GM23338 (cell line): ENCODE data around the gene PTPRN2. TPM values are rescaled to one million over a fixed set of nuclear protein-coding genes. Genes with fewer than 3 reads are reported as not detected.

ENCODE experiments used
- ATAC-seq: fragments of 200-7000 bp; cut with Tn5 transposase; 3 replicates; pipeline ENCODE4 v1.9.1; 2020
- DNase-seq: peaks from one replicate; pipeline ENCODE4 v3.0.0-alpha.2; 2015; ENCODE audit warnings: low spot score
- H2AFZ ChIP-seq: fragments of 200-600 bp; sonication (generic); 2 replicates; pipeline ENCODE4 v1.8.0; 2016; ENCODE audit warnings: antibody characterized with exemption, mild to moderate bottlenecking, moderate library complexity
- H3F3A ChIP-seq: fragments of 200-600 bp; sonication (generic); replicated peaks from 2 replicates; pipeline ENCODE4 v1.8.0; 2017; ENCODE audit warnings: antibody characterized with exemption, mixed run types, low read depth
- H3K27ac ChIP-seq: fragments of 200-600 bp; sonication (generic); 2 replicates; pipeline ENCODE4 v1.6.1; 2016; ENCODE audit warnings: low read depth
- H3K27me3 ChIP-seq: fragments of 200-600 bp; sonication (generic); 2 replicates; pipeline ENCODE4 v1.8.0; 2016; ENCODE audit warnings: mild to moderate bottlenecking, mixed run types, moderate library complexity; ENCODE audit not compliant: insufficient read depth
- H3K36me3 ChIP-seq: fragments of 200-600 bp; sonication (generic); 2 replicates; pipeline ENCODE4 v1.8.0; 2016; ENCODE audit warnings: mild to moderate bottlenecking; ENCODE audit not compliant: insufficient read depth
- H3K4me1 ChIP-seq: fragments of 200-600 bp; sonication (generic); 2 replicates; pipeline ENCODE4 v1.8.0; 2016; ENCODE audit warnings: mild to moderate bottlenecking, moderate library complexity; ENCODE audit not compliant: insufficient read depth
- H3K4me2 ChIP-seq: fragments of 200-600 bp; sonication (generic); 2 replicates; pipeline ENCODE4 v1.7.1; 2017; ENCODE audit warnings: mixed run types
- H3K4me3 ChIP-seq: fragments of 200-600 bp; sonication (generic); 2 replicates; pipeline ENCODE4 v1.6.1; 2016; ENCODE audit warnings: mixed run types
- H3K79me2 ChIP-seq: fragments of 200-600 bp; sonication (generic); replicated peaks from 2 replicates; pipeline ENCODE4 v1.8.0; 2017; ENCODE audit warnings: mild to moderate bottlenecking; ENCODE audit not compliant: insufficient read depth
- H3K9me2 ChIP-seq: fragments of 200-600 bp; sonication (generic); 2 replicates; pipeline ENCODE4 v1.8.0; 2017; ENCODE audit not compliant: insufficient read depth
- H4K20me1 ChIP-seq: fragments of 200-600 bp; sonication (generic); replicated peaks from 2 replicates; pipeline ENCODE4 v1.8.0; 2017; ENCODE audit warnings: mild to moderate bottlenecking; ENCODE audit not compliant: insufficient read depth
- H3K27ac Mint-ChIP-seq: 2 replicates; pipeline ENCODE4 v1.8.0; 2020; ENCODE audit warnings: inconsistent platforms, mild to moderate bottlenecking, moderate library complexity, mixed read lengths
- H3K27me3 Mint-ChIP-seq: 3 replicates; pipeline ENCODE4 v1.8.0; 2022; ENCODE audit warnings: low read depth, mild to moderate bottlenecking, moderate library complexity, mixed read lengths, inconsistent platforms; ENCODE audit not compliant: insufficient read depth, poor library complexity
- H3K36me3 Mint-ChIP-seq: 3 replicates; pipeline ENCODE4 v1.8.0; 2021; ENCODE audit warnings: low read depth, mild to moderate bottlenecking, inconsistent platforms, moderate library complexity, mixed read lengths
- H3K4me1 Mint-ChIP-seq: 3 replicates; pipeline ENCODE4 v1.8.0; 2020; ENCODE audit warnings: mild to moderate bottlenecking, inconsistent platforms, mixed read lengths
- H3K4me3 Mint-ChIP-seq: 3 replicates; pipeline ENCODE4 v1.8.0; 2021; ENCODE audit warnings: moderate library complexity, mild to moderate bottlenecking, inconsistent platforms, mixed read lengths
- H3K9me3 Mint-ChIP-seq: 3 replicates; pipeline ENCODE4 v1.8.0; 2020; ENCODE audit warnings: moderate library complexity, mild to moderate bottlenecking, inconsistent platforms, mixed read lengths
- CREB1 ChIP-seq: fragments of 250-450 bp; sonication (Bioruptor Pico); IDR thresholded peaks from 2 replicates; pipeline ENCODE4 v1.5.0; 2020; ENCODE audit warnings: low read depth, mild to moderate bottlenecking, moderate library complexity
- EZH2 ChIP-seq: fragments of 200-600 bp; sonication (generic); IDR thresholded peaks from one replicate; pipeline ENCODE4 v1.8.0; 2017; ENCODE audit warnings: antibody characterized with exemption, mild to moderate bottlenecking, low read depth; ENCODE audit not compliant: unreplicated experiment
- EZH2phosphoT487 ChIP-seq: fragments of 200-600 bp; sonication (generic); IDR thresholded peaks from one replicate; pipeline ENCODE4 v1.8.1; 2018; ENCODE audit warnings: antibody characterized with exemption; ENCODE audit not compliant: unreplicated experiment
- JUNB ChIP-seq: IDR thresholded peaks from one replicate; pipeline ENCODE4 v1.6.1; 2016; ENCODE audit warnings: antibody characterized with exemption; ENCODE audit not compliant: unreplicated experiment
- NANOG ChIP-seq: IDR thresholded peaks from 2 replicates; pipeline ENCODE4 v1.6.1; 2016; ENCODE audit warnings: antibody characterized with exemption, borderline replicate concordance
- POLR2AphosphoS5 ChIP-seq: IDR thresholded peaks from 2 replicates; pipeline ENCODE4 v1.6.1; 2016; ENCODE audit warnings: antibody characterized with exemption, low read depth
- STAT1 ChIP-seq: IDR thresholded peaks from one replicate; pipeline ENCODE4 v1.6.1; 2016; ENCODE audit warnings: antibody characterized with exemption; ENCODE audit not compliant: unreplicated experiment
- ZNF114 ChIP-seq: fragments of 250-450 bp; sonication (Bioruptor Pico); IDR thresholded peaks from 2 replicates; pipeline ENCODE4 v1.5.0; 2020; ENCODE audit warnings: mild to moderate bottlenecking, moderate library complexity
- ZNF331 ChIP-seq: fragments of 250-450 bp; sonication (Bioruptor Pico); IDR thresholded peaks from 2 replicates; pipeline ENCODE4 v1.5.0; 2020; ENCODE audit warnings: low read depth, mild to moderate bottlenecking, moderate library complexity
- polyA plus RNA-seq: library from polyadenylated mRNA; unstranded; fragments of >200 nt; fragmentation: Nextera tagmentation; extraction: Ambion mirVana; gene quantifications from 2 replicates; pipeline ENCODE4 v1.2.1, GENCODE V29; 2016
- total RNA-seq: library from RNA; depleted of rRNA; stranded (reverse); fragments of >200 nt; shearing (Covaris generic); gene quantifications from 2 replicates; pipeline ENCODE4 v1.2.3, GENCODE V29; 2014
- TF ChIP-seq, protein P1 (sequence below): IDR thresholded peaks from 2 replicates; pipeline ENCODE4 v1.6.1; 2016; ENCODE audit warnings: antibody characterized with exemption
- TF ChIP-seq, protein P2 (sequence below): fragments of 250-450 bp; sonication (Bioruptor Pico); IDR thresholded peaks from 2 replicates; pipeline ENCODE4 v1.5.0; 2020; ENCODE audit warnings: mild to moderate bottlenecking, moderate library complexity
- TF ChIP-seq, protein P3 (sequence below): IDR thresholded peaks from one replicate; pipeline ENCODE4 v1.6.1; 2018; ENCODE audit warnings: antibody characterized with exemption; ENCODE audit not compliant: unreplicated experiment
- TF ChIP-seq, protein P4 (sequence below), 2 experiments: fragments of 200-600 bp in 1 of 2; sonication (generic) in 1 of 2; conservative IDR thresholded peaks; 2 replicates each; pipeline versions ENCODE4 v1.5.1 to v1.6.1; 2016 to 2017; ENCODE audit warnings: antibody characterized with exemption in 2 of 2, low read depth in 2 of 2, mild to moderate bottlenecking in 2 of 2, moderate library complexity in 1 of 2

The PTPRN2 gene
- total and polyA plus RNA-seq, 2 experiments from 2014 or later: 0.87 to 4.0 TPM

DNA sequence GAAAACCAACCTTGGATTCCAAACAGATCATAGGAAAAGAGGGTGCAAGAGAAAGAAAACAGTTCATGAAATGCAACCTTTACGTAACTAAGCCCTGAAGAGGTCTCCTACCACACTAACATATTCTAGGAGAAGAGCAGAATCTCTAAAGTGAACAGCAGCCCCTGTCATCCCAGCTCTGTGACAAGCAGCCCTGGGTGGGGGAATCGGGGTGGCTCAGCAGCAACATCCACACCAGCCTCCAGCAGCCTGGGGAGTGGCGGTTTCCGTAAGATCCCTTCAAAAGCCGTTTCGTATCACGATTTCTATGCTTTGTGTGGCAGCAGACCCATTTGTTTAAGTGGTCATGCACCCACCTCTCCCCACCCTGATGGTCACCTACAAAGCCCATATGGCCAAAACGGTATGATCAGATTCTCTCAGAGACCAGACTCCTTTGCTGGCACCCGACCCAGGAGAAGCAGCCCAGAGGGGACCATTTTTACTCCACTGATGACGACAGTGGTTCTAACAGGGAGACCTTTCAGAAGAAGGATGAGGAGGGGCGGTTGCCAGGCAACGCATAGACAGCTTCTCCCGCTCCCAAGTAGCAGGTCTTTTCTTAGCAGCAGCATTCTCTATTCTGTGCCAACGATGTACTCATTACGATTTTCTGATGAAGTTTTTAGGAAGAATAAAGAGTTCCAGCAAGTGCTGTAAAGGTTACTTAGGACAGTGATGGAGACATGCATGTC is 950.2 kb downstream of the PTPRN2 start:
- no peak overlapping the region for H3K27ac ChIP-seq
- H3K4me1 ChIP-seq: no peaks in the 10 kb centered on the region
- H4K20me1 ChIP-seq: no peaks in the 10 kb centered on the region
- no peaks in the 10 kb centered on the region for H3K36me3 ChIP-seq
- H3K9me2 ChIP-seq: no peaks in the 10 kb centered on the region
- no peak overlapping the region for H2AFZ ChIP-seq
- H3K36me3 Mint-ChIP-seq: peaks cover 53% of the 10 kb centered on the region
- H3K4me2 ChIP-seq: no peak overlapping the region
- ATAC-seq (no peak), DNase-seq (no peak)
- no peaks in the 10 kb centered on the region for H3F3A ChIP-seq
- no peak overlapping the region for H3K4me3 Mint-ChIP-seq
- no peaks in the 10 kb centered on the region for H3K4me1 Mint-ChIP-seq
- H3K4me3 ChIP-seq: no peak overlapping the region
- peaks cover 6% of the 10 kb centered on the region for H3K27me3 Mint-ChIP-seq
- TF ChIP-seq, protein P1, sequence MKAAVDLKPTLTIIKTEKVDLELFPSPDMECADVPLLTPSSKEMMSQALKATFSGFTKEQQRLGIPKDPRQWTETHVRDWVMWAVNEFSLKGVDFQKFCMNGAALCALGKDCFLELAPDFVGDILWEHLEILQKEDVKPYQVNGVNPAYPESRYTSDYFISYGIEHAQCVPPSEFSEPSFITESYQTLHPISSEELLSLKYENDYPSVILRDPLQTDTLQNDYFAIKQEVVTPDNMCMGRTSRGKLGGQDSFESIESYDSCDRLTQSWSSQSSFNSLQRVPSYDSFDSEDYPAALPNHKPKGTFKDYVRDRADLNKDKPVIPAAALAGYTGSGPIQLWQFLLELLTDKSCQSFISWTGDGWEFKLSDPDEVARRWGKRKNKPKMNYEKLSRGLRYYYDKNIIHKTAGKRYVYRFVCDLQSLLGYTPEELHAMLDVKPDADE: no peak
- TF ChIP-seq, protein P2, sequence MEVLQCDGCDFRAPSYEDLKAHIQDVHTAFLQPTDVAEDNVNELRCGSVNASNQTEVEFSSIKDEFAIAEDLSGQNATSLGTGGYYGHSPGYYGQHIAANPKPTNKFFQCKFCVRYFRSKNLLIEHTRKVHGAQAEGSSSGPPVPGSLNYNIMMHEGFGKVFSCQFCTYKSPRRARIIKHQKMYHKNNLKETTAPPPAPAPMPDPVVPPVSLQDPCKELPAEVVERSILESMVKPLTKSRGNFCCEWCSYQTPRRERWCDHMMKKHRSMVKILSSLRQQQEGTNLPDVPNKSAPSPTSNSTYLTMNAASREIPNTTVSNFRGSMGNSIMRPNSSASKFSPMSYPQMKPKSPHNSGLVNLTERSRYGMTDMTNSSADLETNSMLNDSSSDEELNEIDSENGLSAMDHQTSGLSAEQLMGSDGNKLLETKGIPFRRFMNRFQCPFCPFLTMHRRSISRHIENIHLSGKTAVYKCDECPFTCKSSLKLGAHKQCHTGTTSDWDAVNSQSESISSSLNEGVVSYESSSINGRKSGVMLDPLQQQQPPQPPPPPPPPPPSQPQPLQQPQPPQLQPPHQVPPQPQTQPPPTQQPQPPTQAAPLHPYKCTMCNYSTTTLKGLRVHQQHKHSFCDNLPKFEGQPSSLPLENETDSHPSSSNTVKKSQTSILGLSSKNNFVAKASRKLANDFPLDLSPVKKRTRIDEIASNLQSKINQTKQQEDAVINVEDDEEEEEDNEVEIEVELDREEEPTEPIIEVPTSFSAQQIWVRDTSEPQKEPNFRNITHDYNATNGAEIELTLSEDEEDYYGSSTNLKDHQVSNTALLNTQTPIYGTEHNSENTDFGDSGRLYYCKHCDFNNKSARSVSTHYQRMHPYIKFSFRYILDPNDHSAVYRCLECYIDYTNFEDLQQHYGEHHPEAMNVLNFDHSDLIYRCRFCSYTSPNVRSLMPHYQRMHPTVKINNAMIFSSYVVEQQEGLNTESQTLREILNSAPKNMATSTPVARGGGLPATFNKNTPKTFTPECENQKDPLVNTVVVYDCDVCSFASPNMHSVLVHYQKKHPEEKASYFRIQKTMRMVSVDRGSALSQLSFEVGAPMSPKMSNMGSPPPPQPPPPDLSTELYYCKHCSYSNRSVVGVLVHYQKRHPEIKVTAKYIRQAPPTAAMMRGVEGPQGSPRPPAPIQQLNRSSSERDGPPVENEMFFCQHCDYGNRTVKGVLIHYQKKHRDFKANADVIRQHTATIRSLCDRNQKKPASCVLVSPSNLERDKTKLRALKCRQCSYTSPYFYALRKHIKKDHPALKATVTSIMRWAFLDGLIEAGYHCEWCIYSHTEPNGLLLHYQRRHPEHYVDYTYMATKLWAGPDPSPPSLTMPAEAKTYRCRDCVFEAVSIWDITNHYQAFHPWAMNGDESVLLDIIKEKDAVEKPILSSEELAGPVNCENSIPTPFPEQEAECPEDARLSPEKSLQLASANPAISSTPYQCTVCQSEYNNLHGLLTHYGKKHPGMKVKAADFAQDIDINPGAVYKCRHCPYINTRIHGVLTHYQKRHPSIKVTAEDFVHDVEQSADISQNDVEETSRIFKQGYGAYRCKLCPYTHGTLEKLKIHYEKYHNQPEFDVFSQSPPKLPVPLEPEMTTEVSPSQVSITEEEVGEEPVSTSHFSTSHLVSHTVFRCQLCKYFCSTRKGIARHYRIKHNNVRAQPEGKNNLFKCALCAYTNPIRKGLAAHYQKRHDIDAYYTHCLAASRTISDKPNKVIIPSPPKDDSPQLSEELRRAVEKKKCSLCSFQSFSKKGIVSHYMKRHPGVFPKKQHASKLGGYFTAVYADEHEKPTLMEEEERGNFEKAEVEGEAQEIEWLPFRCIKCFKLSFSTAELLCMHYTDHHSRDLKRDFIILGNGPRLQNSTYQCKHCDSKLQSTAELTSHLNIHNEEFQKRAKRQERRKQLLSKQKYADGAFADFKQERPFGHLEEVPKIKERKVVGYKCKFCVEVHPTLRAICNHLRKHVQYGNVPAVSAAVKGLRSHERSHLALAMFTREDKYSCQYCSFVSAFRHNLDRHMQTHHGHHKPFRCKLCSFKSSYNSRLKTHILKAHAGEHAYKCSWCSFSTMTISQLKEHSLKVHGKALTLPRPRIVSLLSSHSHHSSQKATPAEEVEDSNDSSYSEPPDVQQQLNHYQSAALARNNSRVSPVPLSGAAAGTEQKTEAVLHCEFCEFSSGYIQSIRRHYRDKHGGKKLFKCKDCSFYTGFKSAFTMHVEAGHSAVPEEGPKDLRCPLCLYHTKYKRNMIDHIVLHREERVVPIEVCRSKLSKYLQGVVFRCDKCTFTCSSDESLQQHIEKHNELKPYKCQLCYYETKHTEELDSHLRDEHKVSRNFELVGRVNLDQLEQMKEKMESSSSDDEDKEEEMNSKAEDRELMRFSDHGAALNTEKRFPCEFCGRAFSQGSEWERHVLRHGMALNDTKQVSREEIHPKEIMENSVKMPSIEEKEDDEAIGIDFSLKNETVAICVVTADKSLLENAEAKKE: no peak
- TF ChIP-seq POLR2AphosphoS5 (no peak), STAT1 (no peak), NANOG (no peak), EZH2 (no peak), ZNF114 (no peak), CREB1 (CRISPR knock-in tag) (no peak), ZNF331 (CRISPR knock-in tag) (no peak), JUNB (no peak), EZH2phosphoT487 (no peak)
- TF ChIP-seq, protein P3, sequence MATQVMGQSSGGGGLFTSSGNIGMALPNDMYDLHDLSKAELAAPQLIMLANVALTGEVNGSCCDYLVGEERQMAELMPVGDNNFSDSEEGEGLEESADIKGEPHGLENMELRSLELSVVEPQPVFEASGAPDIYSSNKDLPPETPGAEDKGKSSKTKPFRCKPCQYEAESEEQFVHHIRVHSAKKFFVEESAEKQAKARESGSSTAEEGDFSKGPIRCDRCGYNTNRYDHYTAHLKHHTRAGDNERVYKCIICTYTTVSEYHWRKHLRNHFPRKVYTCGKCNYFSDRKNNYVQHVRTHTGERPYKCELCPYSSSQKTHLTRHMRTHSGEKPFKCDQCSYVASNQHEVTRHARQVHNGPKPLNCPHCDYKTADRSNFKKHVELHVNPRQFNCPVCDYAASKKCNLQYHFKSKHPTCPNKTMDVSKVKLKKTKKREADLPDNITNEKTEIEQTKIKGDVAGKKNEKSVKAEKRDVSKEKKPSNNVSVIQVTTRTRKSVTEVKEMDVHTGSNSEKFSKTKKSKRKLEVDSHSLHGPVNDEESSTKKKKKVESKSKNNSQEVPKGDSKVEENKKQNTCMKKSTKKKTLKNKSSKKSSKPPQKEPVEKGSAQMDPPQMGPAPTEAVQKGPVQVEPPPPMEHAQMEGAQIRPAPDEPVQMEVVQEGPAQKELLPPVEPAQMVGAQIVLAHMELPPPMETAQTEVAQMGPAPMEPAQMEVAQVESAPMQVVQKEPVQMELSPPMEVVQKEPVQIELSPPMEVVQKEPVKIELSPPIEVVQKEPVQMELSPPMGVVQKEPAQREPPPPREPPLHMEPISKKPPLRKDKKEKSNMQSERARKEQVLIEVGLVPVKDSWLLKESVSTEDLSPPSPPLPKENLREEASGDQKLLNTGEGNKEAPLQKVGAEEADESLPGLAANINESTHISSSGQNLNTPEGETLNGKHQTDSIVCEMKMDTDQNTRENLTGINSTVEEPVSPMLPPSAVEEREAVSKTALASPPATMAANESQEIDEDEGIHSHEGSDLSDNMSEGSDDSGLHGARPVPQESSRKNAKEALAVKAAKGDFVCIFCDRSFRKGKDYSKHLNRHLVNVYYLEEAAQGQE: no peak
- TF ChIP-seq, protein P4, sequence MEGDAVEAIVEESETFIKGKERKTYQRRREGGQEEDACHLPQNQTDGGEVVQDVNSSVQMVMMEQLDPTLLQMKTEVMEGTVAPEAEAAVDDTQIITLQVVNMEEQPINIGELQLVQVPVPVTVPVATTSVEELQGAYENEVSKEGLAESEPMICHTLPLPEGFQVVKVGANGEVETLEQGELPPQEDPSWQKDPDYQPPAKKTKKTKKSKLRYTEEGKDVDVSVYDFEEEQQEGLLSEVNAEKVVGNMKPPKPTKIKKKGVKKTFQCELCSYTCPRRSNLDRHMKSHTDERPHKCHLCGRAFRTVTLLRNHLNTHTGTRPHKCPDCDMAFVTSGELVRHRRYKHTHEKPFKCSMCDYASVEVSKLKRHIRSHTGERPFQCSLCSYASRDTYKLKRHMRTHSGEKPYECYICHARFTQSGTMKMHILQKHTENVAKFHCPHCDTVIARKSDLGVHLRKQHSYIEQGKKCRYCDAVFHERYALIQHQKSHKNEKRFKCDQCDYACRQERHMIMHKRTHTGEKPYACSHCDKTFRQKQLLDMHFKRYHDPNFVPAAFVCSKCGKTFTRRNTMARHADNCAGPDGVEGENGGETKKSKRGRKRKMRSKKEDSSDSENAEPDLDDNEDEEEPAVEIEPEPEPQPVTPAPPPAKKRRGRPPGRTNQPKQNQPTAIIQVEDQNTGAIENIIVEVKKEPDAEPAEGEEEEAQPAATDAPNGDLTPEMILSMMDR (conservative IDR thresholded peaks at IDR 0.05; ENCODE audit: low read depth in 2 of 2): no peak
- H3K27ac Mint-ChIP-seq: no peak overlapping the region
- H3K9me3 Mint-ChIP-seq: peaks cover 100% of the 10 kb centered on the region
- H3K79me2 ChIP-seq: no peaks in the 10 kb centered on the region
- H3K27me3 ChIP-seq: no peaks in the 10 kb centered on the region
